Stimulated activated naive CD8-positive, alpha-beta T cell treated with anti-CD3 and anti-CD28 coated beads, Interleukin-15, amount 100 ng/mL, for 72 hours (primary cell): Measurements from ENCODE around the gene SLC22A16.
"Not testable (repeated sequence)": the region's sequence is repeated elsewhere in the genome, so short reads cannot be mapped to it uniquely, and the experiment has no call there.

Experiments
- ATAC-seq: fragments of 150-1000 bp; cut with Tn5 transposase; 2 replicates; pipeline ENCODE4 v1.10.0; 2021; ENCODE audit warnings: mild to moderate bottlenecking, moderate library complexity
- DNase-seq, 2 donors: peaks; one replicate each; pipeline ENCODE4 v3.0.0; 2021 to 2022
- H3K27ac Mint-ChIP-seq, 2 donors: one replicate each; pipeline ENCODE4 v1.8.0; 2022; ENCODE audit warnings: mild to moderate bottlenecking in 2 of 2, mixed read lengths in 2 of 2, moderate library complexity in 2 of 2
- H3K27me3 Mint-ChIP-seq: one replicate; pipeline ENCODE4 v1.8.0; 2022; ENCODE audit warnings: mixed read lengths
- H3K4me1 Mint-ChIP-seq: one replicate; pipeline ENCODE4 v1.8.0; 2022; ENCODE audit warnings: mild to moderate bottlenecking, mixed read lengths
- H3K4me3 Mint-ChIP-seq, 2 donors: one replicate each; pipeline ENCODE4 v1.8.0; 2022; ENCODE audit warnings: mild to moderate bottlenecking in 2 of 2, mixed read lengths in 2 of 2, moderate library complexity in 1 of 2
- H3K9me3 Mint-ChIP-seq, 2 donors: one replicate each; pipeline ENCODE4 v1.8.0; 2022; ENCODE audit warnings: mixed read lengths in 2 of 2

The SLC22A16 gene

DNA sequence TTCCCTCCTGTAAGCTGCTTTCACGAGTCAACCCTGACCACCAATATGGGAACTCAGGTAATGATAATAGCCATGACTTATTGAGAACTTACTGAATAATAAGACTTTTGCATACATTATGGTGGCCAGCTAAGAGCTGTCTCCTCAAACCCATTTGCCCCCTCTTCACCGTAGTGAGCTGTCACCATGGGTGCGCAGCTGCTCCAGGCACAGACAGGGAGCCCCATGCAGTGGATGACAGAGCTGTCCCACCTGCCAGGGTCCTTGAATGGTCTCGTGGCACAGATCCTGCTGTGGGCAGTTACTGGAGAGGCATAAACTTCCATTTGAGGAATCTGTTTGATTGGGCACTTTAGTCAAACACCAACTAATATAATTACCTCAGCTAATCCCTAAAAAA is 1.9 kb downstream of the SLC22A16 start:
- Mint-ChIP-seq H3K9me3 (peaks cover 0 to 7% of the 10 kb centered on the region in 2 donors), H3K4me3 (no peak overlapping the region), H3K27me3 (peaks cover 45% of the 10 kb centered on the region), H3K27ac (no peak overlapping the region), H3K4me1 (peaks cover 15% of the 10 kb centered on the region)
- ATAC-seq = no peak
- DNase-seq = no peak

DNA sequence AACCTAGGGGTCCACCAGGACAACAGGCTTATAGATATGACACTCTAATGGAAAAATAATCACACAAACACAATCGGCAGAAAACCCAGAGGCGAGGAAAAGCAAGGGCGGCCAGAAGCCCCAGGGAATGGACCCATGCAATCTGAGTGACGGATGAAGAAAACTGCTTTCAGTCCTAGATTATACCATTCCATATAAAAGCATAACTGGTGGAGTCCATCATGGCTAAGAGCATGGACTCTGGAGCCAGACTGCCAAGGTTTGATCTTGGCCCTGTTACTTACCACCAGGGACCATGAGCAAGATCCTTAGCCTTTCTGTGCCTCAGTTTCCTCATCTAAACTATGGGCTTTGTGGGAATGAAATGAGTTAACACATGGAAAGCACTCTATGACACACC is 3.7 kb downstream of the SLC22A16 start:
- no peak for ATAC-seq
- H3K9me3 Mint-ChIP-seq = no peaks in the 10 kb centered on the region
- H3K27ac Mint-ChIP-seq = no peak overlapping the region
- peaks cover 15% of the 10 kb centered on the region for H3K4me1 Mint-ChIP-seq
- peaks cover 27% of the 10 kb centered on the region for H3K27me3 Mint-ChIP-seq
- H3K4me3 Mint-ChIP-seq = no peak overlapping the region
- DNase-seq = no peak

DNA sequence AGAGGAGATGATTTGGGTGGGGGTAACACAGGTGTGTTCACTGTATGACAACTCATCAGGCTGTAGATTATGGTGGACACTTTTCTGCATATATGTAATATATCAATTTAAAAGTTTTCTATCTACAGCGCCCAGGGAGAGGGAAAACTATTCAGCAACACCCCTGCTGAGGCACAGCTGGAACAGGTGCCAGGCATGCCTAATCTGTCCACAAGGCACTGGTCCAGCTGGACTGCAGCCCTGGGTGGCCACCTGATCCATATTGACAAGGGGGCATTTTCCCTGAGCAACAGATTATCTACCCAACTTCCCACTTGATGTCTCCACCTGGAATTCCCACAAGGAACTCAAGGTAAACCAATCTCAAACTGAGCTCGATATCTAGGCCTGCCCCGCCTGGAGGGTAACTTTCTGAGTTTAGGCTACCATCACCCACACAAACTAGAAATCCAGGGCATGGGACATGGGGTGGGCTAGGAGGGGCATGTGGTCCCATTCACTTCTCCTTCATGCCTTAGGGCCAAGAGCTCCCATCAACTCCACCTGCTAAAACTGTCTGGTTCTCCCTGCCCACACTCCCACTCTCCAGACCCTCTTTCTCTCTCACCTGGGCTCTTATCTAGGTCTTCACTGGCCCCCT is 4.6 kb downstream of the SLC22A16 start:
- ATAC-seq = no peak
- H3K4me1 Mint-ChIP-seq = peaks cover 15% of the 10 kb centered on the region
- no peak for DNase-seq
- no peaks in the 10 kb centered on the region for H3K9me3 Mint-ChIP-seq
- no peak overlapping the region for H3K4me3 Mint-ChIP-seq
- no peak overlapping the region for H3K27ac Mint-ChIP-seq
- peaks cover 26% of the 10 kb centered on the region for H3K27me3 Mint-ChIP-seq

DNA sequence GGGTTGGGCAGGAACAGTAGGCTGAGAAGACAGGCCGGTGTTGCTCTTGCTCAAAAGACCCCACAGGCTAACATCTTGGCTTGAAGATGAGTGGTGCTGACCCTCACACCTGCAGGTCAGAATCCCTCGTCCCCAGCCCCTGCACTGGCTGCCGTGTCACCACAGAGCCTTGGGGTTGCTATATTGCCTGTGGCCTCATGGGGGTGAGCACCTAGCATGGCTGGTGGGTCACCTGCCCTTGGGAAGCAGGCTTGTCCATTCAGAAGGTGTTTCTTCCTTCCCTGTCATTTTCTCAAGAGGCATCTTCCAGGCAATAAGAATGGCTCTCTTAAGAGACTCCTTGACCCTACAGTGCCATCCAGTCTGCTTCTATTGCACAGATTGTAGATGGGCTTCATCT is 7.7 kb downstream of the SLC22A16 start:
- Mint-ChIP-seq H3K9me3 (peaks cover 0 to 10% of the 10 kb centered on the region in 2 donors), H3K4me1 (no peaks in the 10 kb centered on the region), H3K27me3 (no peaks in the 10 kb centered on the region), H3K4me3 (no peak overlapping the region), H3K27ac (no peak overlapping the region)
- ATAC-seq (peak; percentile 35), DNase-seq (no peak)

DNA sequence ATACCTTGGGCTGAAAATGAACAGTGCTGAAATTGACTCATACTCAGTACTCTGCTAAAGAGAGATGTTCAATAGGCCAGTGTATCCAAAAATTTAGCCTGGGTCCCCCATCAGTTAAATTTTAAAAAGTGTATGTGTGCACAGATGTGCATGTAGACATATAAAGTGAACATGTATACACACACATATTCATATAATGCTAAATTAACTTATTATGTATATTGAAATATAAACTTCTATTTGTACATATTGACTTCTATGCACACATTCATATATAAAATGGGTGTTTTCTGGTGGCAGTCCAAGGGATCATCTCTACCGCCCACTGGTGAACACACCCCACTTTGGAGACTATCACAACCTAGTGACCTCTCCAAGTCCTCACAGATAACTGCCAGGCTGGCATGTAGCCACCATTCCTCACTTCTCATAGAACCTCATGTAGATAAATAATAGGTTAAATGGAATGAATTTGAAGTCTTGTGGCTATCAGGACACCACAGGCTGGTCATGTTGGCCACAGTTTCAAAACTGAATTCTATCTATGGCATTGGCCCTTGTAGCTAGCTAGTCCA is 8.8 kb downstream of the SLC22A16 start:
- ATAC-seq (no peak), DNase-seq (no peak)
- no peak overlapping the region for H3K27ac Mint-ChIP-seq
- H3K4me3 Mint-ChIP-seq = no peak overlapping the region
- H3K9me3 Mint-ChIP-seq = peaks cover 0 to 12% of the 10 kb centered on the region in 2 donors
- H3K4me1 Mint-ChIP-seq = no peaks in the 10 kb centered on the region
- H3K27me3 Mint-ChIP-seq = no peaks in the 10 kb centered on the region

DNA sequence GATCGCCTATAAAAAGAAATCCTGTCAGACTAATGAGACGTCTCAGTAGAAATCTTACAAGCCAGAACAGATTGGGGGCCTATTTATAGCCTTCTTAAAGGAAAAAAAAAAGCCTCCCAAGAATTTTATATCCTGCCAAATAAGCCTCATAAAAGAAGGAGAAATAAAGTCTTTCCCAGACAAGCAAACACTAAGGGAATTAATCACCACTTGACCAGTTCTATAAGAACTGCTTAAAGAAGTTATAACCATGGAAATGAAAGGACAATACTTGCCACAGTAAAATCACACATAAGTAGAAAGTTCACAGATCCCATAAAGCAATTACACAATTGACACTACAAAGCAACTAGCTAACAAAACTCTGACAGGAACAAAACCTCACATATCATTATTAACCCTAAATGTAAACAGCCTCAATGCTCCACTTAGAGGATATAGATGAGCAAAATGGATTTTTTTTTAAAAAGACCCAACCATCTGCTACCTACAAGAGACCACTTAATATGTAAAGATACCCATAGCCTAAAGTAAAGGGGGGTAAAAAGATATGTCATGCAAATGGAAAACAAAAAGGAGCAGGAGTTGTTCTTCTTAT is 13.4 kb downstream of the SLC22A16 start:
- H3K9me3 Mint-ChIP-seq = peaks cover 10 to 22% of the 10 kb centered on the region in 2 donors
- no peak overlapping the region for H3K4me3 Mint-ChIP-seq
- no peaks in the 10 kb centered on the region for H3K27me3 Mint-ChIP-seq
- no peak for ATAC-seq
- no peak for DNase-seq
- H3K27ac Mint-ChIP-seq = no peak overlapping the region
- no peaks in the 10 kb centered on the region for H3K4me1 Mint-ChIP-seq

DNA sequence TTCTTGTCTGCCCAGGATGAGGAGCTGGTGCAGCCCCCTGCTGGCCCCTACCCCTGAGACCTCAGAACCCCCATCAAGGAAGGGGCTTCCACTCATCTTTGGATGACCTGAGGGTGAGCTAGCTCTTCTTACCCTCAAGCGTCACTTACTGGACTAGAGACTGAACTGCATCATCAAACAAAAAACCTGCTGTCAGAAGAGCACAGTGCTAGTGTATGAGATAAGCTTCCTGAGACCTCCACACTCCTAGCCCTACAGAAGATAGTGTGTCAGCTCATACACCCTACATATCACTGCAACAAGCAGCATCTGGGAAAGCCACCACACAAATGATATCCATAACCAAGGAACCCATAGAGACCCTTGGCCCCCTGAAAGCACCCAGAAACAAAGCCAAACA is 15.0 kb downstream of the SLC22A16 start:
- Mint-ChIP-seq H3K27ac (no peak overlapping the region), H3K4me1 (no peaks in the 10 kb centered on the region), H3K9me3 (peaks cover 10 to 22% of the 10 kb centered on the region in 2 donors), H3K4me3 (no peak overlapping the region), H3K27me3 (no peaks in the 10 kb centered on the region)
- ATAC-seq (no peak), DNase-seq (no peak)

DNA sequence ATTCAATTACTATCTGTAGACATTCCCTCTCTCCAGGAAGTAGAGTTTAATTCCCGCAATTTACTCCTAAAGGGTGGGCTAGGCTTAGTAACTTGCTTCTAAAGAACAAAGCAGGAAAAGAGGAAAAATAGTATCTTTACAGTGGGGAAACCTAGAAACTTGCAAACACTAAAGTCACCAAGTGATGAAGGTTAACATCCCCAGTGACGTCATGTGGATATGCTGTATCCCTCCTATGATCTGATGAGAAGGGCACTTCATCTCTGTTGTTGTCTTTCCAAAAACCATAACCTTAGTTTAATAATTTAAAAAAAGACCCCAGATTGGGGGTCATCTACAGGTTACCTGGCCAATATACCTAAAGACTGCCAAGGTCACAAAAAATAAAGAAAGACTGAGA is 17.3 kb downstream of the SLC22A16 start:
- Mint-ChIP-seq H3K27me3 (no peaks in the 10 kb centered on the region), H3K4me3 (no peak overlapping the region), H3K9me3 (peaks cover 10 to 16% of the 10 kb centered on the region in 2 donors), H3K27ac (no peak overlapping the region), H3K4me1 (no peaks in the 10 kb centered on the region)
- no peak for ATAC-seq
- no peak for DNase-seq

DNA sequence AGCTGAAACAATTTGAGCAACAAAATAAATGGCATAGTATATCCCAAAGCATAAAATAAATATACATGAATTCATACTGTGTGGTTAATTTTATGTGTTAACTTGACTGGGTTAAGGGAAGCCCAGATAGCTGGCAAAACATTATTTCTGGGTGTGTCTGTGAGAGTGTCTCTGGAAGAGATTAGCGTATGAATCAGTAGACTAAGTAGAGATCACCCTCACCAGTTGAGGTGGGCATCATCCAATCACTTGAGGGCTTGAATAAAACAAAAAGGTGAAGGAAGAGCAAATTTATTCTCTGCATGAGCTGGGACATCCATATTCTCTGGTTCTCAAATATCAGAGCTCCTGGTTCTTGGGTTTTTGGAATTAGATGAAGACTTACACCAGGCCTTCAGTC is 17.9 kb downstream of the SLC22A16 start:
- no peak overlapping the region for H3K27ac Mint-ChIP-seq
- no peaks in the 10 kb centered on the region for H3K4me1 Mint-ChIP-seq
- DNase-seq (no peak), ATAC-seq (no peak)
- H3K9me3 Mint-ChIP-seq = peaks cover 10% of the 10 kb centered on the region in 2 donors
- no peaks in the 10 kb centered on the region for H3K27me3 Mint-ChIP-seq
- no peak overlapping the region for H3K4me3 Mint-ChIP-seq

DNA sequence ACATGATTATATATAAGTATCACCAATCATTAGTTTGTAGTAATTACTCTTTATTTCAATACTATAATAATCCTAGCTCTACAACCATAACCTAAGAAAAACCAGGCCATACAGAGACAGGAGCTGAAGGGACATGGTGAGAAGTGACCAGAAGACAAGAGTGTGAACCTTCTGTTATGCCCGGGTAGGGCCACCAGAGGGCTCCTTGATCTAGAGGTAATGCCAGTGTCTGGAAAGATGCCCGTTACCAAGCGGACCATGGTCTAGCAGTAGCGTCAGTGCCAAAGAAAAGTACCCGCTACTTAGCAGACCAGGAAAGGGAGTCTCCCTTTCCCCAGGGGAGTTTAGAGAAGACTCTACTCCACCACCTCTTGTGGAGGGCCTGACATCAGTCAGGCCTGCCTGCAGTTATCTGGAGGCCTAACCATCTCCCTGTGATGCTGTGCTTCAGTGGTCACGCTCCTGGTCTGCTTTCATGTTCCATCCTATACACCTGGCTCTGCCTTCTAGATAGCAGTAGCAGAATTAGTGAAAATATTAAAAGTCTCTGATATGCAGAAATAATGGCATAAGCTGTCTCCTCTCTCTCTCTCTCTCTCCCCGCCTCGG is 18.7 kb downstream of the SLC22A16 start:
- not testable (repeated sequence) for ATAC-seq, H3K4me3 Mint-ChIP-seq, DNase-seq, H3K27me3 Mint-ChIP-seq, H3K4me1 Mint-ChIP-seq, H3K27ac Mint-ChIP-seq
- peaks cover 10% of the 10 kb centered on the region in 2 donors for H3K9me3 Mint-ChIP-seq

DNA sequence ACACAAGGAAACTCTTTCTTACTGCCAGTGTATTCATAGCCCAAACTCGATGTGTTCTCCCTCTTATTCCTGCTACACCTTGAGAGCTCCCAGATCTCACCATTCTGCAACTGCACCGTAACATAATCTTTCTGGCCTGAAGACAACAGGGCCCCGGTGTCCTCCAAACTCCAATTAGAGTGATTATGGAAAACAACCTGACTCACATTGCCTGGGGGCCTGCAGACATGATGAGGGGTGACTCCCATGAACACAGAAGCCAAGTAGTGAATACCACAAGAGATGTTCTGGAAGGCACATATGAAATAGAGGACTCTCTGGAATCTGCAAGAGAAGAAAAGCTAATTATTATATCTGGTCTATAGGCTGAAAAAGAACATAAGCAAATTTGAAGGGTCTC is 19.7 kb downstream of the SLC22A16 start:
- no peak overlapping the region for H3K4me3 Mint-ChIP-seq
- H3K9me3 Mint-ChIP-seq = peaks cover 4 to 6% of the 10 kb centered on the region in 2 donors
- no peak for DNase-seq
- H3K27ac Mint-ChIP-seq = no peak overlapping the region
- no peaks in the 10 kb centered on the region for H3K27me3 Mint-ChIP-seq
- H3K4me1 Mint-ChIP-seq = no peaks in the 10 kb centered on the region
- no peak for ATAC-seq

DNA sequence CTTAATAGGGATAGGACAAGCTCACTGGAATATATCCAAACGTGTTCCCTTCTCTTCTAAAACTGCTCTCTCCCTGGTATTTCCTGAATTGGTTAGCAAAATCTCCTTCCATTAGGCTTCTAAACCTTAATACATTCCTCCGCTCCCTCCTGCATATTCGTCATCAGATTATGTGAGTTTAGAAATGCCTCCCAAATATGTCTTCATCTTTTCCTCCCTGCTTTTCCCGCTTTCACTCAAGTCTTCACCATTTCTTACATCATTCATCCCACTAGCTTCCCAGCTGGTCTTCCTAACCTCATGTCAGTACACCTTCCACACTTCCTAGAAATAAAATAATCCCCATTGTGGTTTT is 26.9 kb downstream of the SLC22A16 start:
- H3K4me3 Mint-ChIP-seq = no peak overlapping the region
- no peaks in the 10 kb centered on the region for H3K9me3 Mint-ChIP-seq
- no peaks in the 10 kb centered on the region for H3K4me1 Mint-ChIP-seq
- DNase-seq = no peak
- no peaks in the 10 kb centered on the region for H3K27me3 Mint-ChIP-seq
- no peak for ATAC-seq
- H3K27ac Mint-ChIP-seq = no peak overlapping the region

DNA sequence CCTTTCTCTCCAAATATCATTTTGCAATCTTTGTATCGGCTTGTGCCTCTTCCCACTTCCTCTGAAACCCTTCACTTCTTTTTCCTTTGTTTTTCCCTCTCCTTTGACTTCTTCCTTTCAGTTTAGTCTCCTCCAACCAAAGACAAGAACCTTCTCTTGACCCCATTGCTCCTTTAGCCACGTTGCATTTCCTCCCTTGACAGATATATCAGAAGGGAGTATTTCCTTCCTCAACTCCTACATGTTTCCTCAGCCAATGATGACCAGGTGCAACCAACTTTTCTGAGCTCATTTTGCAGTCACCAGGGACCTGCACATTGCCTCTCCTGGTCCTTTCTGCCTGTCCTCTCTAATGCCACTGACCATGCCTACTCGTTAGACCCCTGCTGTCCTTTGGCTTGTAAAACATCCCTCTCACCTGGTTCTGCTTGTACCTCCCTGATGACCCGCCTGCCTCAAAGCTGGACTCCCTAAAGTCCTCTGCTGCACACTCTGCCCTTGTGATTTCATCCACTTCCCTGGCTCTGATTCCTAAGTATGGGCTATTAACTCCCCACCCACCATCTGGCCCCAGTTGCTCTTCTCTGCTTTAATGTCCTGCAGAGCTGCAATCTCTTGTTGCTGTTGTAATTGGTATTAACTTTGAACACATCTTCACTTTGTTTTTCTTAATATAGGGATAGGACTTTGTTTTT is 27.4 kb downstream of the SLC22A16 start:
- Mint-ChIP-seq H3K4me3 (no peak overlapping the region), H3K9me3 (no peaks in the 10 kb centered on the region), H3K27me3 (no peaks in the 10 kb centered on the region), H3K27ac (no peak overlapping the region), H3K4me1 (no peaks in the 10 kb centered on the region)
- DNase-seq (no peak), ATAC-seq (no peak)

DNA sequence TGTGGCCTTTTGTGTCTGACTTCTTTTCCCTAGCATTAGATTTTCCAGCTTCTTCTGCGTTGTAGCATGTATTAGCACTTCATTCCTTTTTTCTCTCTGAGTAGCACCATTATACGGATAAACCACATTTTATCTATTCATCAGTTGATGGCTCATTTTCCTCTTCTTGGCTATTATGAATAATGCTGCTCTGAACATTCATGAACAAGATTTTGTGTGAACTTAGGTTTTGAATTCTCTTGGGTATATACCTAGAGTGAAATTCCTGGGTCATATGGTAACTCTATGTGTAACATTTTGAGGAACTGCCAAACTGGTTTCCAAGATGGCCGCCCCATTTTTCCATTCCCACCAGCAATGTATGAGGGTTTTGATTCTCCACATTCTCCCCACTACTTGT is 28.7 kb downstream of the SLC22A16 start:
- Mint-ChIP-seq H3K27ac (no peak overlapping the region), H3K4me3 (no peak overlapping the region), H3K27me3 (no peaks in the 10 kb centered on the region), H3K9me3 (no peaks in the 10 kb centered on the region), H3K4me1 (no peaks in the 10 kb centered on the region)
- DNase-seq = no peak
- no peak for ATAC-seq

DNA sequence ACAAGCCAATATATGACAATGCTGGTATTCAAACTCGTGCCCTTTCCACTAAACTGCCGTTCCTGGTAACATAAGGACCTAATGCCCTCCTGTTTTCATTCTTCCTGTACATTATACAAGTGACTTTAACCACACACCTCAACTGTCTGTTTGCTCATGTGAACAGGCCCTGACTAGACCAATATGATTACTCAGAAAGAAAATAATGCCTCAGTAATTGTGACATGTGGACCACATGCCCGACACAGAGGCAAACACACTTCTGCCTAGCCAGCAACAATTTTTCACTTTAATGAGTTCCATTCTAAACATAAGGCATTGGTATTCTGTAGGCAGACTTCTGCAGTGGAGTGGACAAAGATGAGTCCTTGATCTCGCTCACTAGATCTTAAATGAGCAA is 30.0 kb downstream of the SLC22A16 start:
- Mint-ChIP-seq H3K4me3 (no peak overlapping the region), H3K9me3 (no peaks in the 10 kb centered on the region), H3K27ac (no peak overlapping the region), H3K27me3 (no peaks in the 10 kb centered on the region), H3K4me1 (no peaks in the 10 kb centered on the region)
- DNase-seq (no peak), ATAC-seq (no peak)

DNA sequence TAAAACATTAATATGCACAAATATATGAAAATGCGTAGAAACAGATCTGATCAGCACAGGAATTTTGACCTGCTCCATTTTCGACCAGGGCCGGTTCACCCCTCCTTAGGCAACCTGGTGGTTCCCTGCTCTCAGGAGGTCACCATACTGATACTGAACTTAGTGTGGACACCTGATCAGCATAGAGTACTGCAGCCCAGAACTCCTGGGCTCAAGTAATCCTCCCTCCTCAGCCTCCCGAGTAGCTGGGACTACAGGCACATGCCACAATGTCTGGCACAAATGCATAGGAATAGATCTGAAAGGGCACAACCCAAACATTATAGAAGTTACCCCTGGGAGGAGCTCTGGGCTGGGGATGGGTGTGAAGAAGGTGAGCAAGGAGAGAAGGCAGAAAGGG is 36.4 kb downstream of the SLC22A16 start:
- ATAC-seq (no peak), DNase-seq (no peak)
- no peak overlapping the region for H3K4me3 Mint-ChIP-seq
- H3K9me3 Mint-ChIP-seq = no peaks in the 10 kb centered on the region
- H3K27me3 Mint-ChIP-seq = peaks cover 7% of the 10 kb centered on the region
- H3K27ac Mint-ChIP-seq = no peak overlapping the region
- no peaks in the 10 kb centered on the region for H3K4me1 Mint-ChIP-seq
